Vagina (tissue), 2 donors: ENCODE data around the gene TPM4. TPM values are rescaled to one million over a fixed set of nuclear protein-coding genes. Genes with fewer than 3 reads are reported as not detected.
A peak's percentile ranks its signal among the peaks of the same experiment; 100 is the strongest.

Source experiments
- DNase-seq, 2 donors: peaks; one replicate each; pipeline ENCODE4 v3.0.0-alpha.2; 2017; ENCODE audit errors: extremely low spot score in 2 of 2
- H3K27ac ChIP-seq: fragments of 200-600 bp; sonication (generic); one replicate; pipeline ENCODE4 v1.5.1; 2019
- H3K27me3 ChIP-seq: fragments of 200-600 bp; sonication (generic); one replicate; pipeline ENCODE4 v1.5.1; 2019
- H3K36me3 ChIP-seq, 2 donors: fragments of 200-600 bp; sonication (generic); one replicate each; pipeline ENCODE4 v1.5.1; 2017 to 2019
- H3K4me1 ChIP-seq: fragments of 200-600 bp; sonication (generic); one replicate; pipeline ENCODE4 v1.5.1; 2019
- H3K4me3 ChIP-seq, 2 donors: fragments of 200-600 bp; sonication (generic); 1 replicate in 1 of 2; 2 replicates in 1 of 2; pipeline ENCODE4 v1.5.1; 2016 to 2019
- H3K9me3 ChIP-seq: fragments of 200-600 bp; sonication (generic); one replicate; pipeline ENCODE4 v1.5.1; 2019
- POLR2A ChIP-seq, 2 donors: fragments of 450-650 bp; IDR thresholded peaks; one replicate each; pipeline ENCODE4 v1.6.1; 2017; ENCODE audit warnings: antibody characterized with exemption in 2 of 2, mild to moderate bottlenecking in 2 of 2, moderate library complexity in 2 of 2
- POLR2AphosphoS5 ChIP-seq, 2 donors: sonication (generic); formaldehyde crosslinking; IDR thresholded peaks; one replicate each; pipeline ENCODE4 v1.9.0; 2017; ENCODE audit warnings: antibody characterized with exemption in 2 of 2, mild to moderate bottlenecking in 2 of 2, low read depth in 1 of 2; ENCODE audit not compliant: insufficient read depth in 1 of 2
- intact Hi-C: fragments of 100-400 bp; cut with DNase I; formaldehyde crosslinking; loops from one replicate; pipeline ENCODE4 v1.15.1; 2023
- total RNA-seq: library from RNA; depleted of rRNA; stranded (reverse); fragments of >200 nt; gene quantifications from one replicate; pipeline ENCODE4 v1.2.3, GENCODE V29; 2016
- TF ChIP-seq, protein P1 (sequence below), 3 experiments: fragments of 450-650 bp in 2 of 3; fragments of 200-600 bp in 1 of 3; sonication (generic) in 1 of 3; IDR thresholded peaks; one replicate each; pipeline ENCODE4 v1.5.1; 2017 to 2019; ENCODE audit warnings: antibody characterized with exemption in 3 of 3, mild to moderate bottlenecking in 2 of 3, moderate library complexity in 2 of 3

TPM4 gene
- total RNA-seq, 1 donor from 2014 or later = 409 TPM

DNA sequence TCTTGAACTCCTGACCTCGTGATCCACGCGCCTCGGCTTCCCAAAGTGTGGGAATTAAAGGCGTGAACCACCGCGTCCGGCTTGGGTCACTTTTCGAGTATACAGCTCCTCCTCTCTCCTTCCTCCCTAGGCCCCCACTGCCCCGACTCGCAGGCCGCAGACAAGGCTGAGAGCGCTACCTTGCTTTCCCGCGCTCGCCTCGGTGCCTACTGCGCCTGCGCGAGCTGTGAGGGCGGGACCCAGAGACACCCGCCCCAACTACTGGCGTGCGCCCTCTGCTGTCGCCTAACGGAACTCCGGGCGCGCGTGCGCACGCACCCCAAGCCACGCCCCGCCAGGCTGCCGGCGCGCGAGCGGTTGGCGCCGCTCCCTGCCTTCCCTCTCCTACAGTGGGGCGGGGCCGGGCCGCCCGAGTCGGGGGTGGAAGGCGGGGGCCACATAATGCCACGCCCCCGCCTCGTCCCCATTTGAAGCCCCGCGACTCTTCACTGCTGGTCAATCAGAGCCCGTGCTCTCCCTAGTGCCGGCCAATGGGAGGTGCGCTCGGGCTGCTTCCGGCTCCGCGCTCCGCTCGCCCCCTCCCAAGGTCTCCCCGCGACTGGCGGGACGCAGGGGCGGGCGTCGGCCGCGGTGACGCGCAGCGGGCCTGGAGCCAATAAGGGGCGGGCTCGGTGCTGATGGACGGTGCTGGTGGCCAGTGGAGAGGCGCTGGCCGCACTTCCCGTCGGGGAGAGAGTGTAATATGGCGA, 35.0 kb downstream of the TPM4 start, which contains the start of gene RAB8A:
TSS of gene RAB8A (plus strand) at position 730 of the 749 bp plus-strand sequence. CDS start at position 743, 13 bp downstream.
- TF ChIP-seq, protein P1, sequence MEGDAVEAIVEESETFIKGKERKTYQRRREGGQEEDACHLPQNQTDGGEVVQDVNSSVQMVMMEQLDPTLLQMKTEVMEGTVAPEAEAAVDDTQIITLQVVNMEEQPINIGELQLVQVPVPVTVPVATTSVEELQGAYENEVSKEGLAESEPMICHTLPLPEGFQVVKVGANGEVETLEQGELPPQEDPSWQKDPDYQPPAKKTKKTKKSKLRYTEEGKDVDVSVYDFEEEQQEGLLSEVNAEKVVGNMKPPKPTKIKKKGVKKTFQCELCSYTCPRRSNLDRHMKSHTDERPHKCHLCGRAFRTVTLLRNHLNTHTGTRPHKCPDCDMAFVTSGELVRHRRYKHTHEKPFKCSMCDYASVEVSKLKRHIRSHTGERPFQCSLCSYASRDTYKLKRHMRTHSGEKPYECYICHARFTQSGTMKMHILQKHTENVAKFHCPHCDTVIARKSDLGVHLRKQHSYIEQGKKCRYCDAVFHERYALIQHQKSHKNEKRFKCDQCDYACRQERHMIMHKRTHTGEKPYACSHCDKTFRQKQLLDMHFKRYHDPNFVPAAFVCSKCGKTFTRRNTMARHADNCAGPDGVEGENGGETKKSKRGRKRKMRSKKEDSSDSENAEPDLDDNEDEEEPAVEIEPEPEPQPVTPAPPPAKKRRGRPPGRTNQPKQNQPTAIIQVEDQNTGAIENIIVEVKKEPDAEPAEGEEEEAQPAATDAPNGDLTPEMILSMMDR (IDR thresholded peaks at IDR 0.05) = peak; percentile 94 to 99 (median 99)
- TF ChIP-seq POLR2AphosphoS5 (IDR thresholded peaks at IDR 0.05; ENCODE audit: insufficient read depth in 1 of 2, low read depth in 1 of 2) (peak; percentile 50 to 87), POLR2A (IDR thresholded peaks at IDR 0.05) (peak in 1 of 2 donors; percentile 51)
- H3K36me3 ChIP-seq = no peaks in the 10 kb centered on the region
- intact Hi-C loops = loop anchor here (5.0 to 10.0 kb wide), 3 partner anchors 39 to 73 kb away; partner anchors contain the start of gene FAM32A
- H3K4me3 ChIP-seq = peak within 1 kb of the TSS; percentile 58 to 90
- peaks cover 53% of the 10 kb centered on the region for H3K4me1 ChIP-seq
- no peaks in the 10 kb centered on the region for H3K9me3 ChIP-seq
- H3K27me3 ChIP-seq = no peaks in the 10 kb centered on the region
- DNase-seq = peak in 1 of 2 donors; percentile 100
- H3K27ac ChIP-seq = peak within 1 kb of the TSS; percentile 88

GRCh38 chr19:16111909-16112752, 35.8 kb downstream of the TPM4 start:
- intact Hi-C loops = loop anchor here (5.0 to 10.0 kb wide), 3 partner anchors 40 to 73 kb away; partner anchors contain the start of gene FAM32A
- no peaks in the 10 kb centered on the region for H3K36me3 ChIP-seq
- H3K9me3 ChIP-seq = no peaks in the 10 kb centered on the region
- peaks cover 57% of the 10 kb centered on the region for H3K4me1 ChIP-seq
- peak overlapping the region; percentile 58 to 90 for H3K4me3 ChIP-seq
- no peak for DNase-seq
- peak in 1 of 2 donors; percentile 56 for TF ChIP-seq POLR2AphosphoS5 (IDR thresholded peaks at IDR 0.05; ENCODE audit: insufficient read depth in 1 of 2, low read depth in 1 of 2)
- no peak for TF ChIP-seq POLR2A (IDR thresholded peaks at IDR 0.05)
- H3K27me3 ChIP-seq = no peaks in the 10 kb centered on the region
- peak overlapping the region; percentile 88 for H3K27ac ChIP-seq

- Histone ChIP-seq H3K4me1 (peaks cover 57% of the 10 kb centered on the region), H3K4me3 (peak overlapping the region; percentile 58 to 90), H3K36me3 (no peaks in the 10 kb centered on the region), H3K9me3 (no peaks in the 10 kb centered on the region), H3K27me3 (no peaks in the 10 kb centered on the region), H3K27ac (peak overlapping the region; percentile 88)
- intact Hi-C loops = loop anchor here (5.0 to 10.0 kb wide), 3 partner anchors 40 to 72 kb away; partner anchors contain the start of gene FAM32A
- no peak for TF ChIP-seq POLR2A (IDR thresholded peaks at IDR 0.05)
- TF ChIP-seq POLR2AphosphoS5 (IDR thresholded peaks at IDR 0.05; ENCODE audit: insufficient read depth in 1 of 2, low read depth in 1 of 2) = no peak
- DNase-seq = no peak
Observed at GRCh38 chr19:16112778-16113177, 36.5 kb downstream of the TPM4 start.

DNA sequence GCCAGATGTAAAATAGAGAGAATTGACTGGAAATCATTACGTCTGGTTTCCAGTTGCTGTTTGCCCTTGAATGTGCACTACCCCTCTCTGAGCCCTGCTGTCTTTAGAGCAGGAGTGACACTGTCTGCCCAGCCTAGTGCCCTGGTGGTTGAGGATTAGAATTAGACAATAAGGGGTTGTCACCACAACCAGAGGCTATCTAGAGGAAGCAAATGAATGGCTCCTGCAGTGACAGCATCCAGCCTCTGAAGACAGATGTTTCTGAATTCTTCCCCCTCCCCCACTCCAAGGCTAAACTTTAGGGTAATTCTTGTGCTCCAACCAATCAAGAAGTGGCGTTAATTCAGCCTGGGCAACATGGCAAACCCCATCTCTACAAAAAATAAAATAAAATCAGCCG, 37.4 kb downstream of the TPM4 start:
- peaks cover 0 to 7% of the 10 kb centered on the region in 2 donors for H3K36me3 ChIP-seq
- intact Hi-C loops = loop anchor here (5.0 to 10.0 kb wide), 3 partner anchors 41 to 71 kb away; partner anchors contain the start of gene FAM32A
- no peak overlapping the region for H3K27ac ChIP-seq
- no peak for DNase-seq
- H3K4me3 ChIP-seq = no peak overlapping the region
- no peaks in the 10 kb centered on the region for H3K27me3 ChIP-seq
- TF ChIP-seq POLR2AphosphoS5 (IDR thresholded peaks at IDR 0.05; ENCODE audit: insufficient read depth in 1 of 2, low read depth in 1 of 2) (no peak), POLR2A (IDR thresholded peaks at IDR 0.05) (no peak)
- TF ChIP-seq, protein P1 (IDR thresholded peaks at IDR 0.05) = no peak
- no peaks in the 10 kb centered on the region for H3K9me3 ChIP-seq
- peaks cover 57% of the 10 kb centered on the region for H3K4me1 ChIP-seq

DNA sequence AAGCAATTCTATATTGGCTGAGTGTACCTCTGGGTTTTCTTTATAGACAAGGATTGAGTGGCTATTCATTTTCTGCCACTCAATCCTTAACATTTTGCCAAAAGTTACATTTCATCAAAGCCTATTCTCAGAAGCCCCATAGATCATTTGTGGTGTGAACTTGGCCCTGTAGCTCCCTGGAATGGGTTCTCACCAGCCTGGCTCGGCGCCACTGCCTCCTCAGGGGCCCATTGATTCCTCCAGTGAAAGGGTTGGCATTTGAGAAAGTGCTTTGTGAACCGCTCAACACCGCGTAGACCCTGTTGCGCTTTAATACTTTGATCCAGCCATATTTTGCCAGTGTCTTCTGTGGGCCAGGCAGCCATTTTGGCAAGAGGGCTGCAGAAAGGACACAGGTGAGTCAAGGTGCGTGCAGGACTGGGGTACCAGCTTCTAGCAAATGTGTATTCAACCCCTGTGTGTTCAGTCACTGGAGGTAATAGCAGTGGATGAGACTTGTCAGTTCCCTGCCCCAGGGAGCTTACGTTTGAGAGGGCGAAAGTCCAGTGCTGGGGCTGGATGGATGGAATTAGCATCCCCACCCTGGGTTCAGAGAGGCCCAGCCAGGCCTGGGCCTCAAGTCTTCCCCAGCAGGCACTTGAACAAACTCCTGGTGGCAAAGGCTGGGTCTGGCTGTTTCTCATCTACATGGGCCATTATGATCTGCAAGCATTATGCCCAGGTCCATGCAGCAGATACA, 39.2 kb downstream of the TPM4 start:
- no peak overlapping the region for H3K4me3 ChIP-seq
- TF ChIP-seq POLR2A (IDR thresholded peaks at IDR 0.05) (no peak), POLR2AphosphoS5 (IDR thresholded peaks at IDR 0.05; ENCODE audit: insufficient read depth in 1 of 2, low read depth in 1 of 2) (no peak)
- TF ChIP-seq, protein P1 (IDR thresholded peaks at IDR 0.05) = no peak
- H3K9me3 ChIP-seq = no peaks in the 10 kb centered on the region
- no peaks in the 10 kb centered on the region for H3K27me3 ChIP-seq
- H3K27ac ChIP-seq = no peak overlapping the region
- intact Hi-C loops = loop anchor here (10.0 kb wide), 1 partner anchor 69 kb away; the partner anchor contains the start of gene FAM32A
- peaks cover 56% of the 10 kb centered on the region for H3K4me1 ChIP-seq
- peaks cover 0 to 14% of the 10 kb centered on the region in 2 donors for H3K36me3 ChIP-seq
- no peak for DNase-seq
